Measurements from ENCODE around the gene AARS1.
A peak's percentile ranks its signal among the peaks of the same experiment; 100 is the strongest.
"Not testable (repeated sequence)": the region's sequence is repeated elsewhere in the genome, so short reads cannot be mapped to it uniquely, and the experiment has no call there.

AARS1 gene

GRCh38 chr16:70289229-70290094, at the start of gene AARS1:
Gene AARS1 (minus strand): TSS chr16:70289506. CDS start chr16:70282763, 6,743 bp downstream.
- peak; percentile 100 for DNase-seq
- TF ChIP-seq GATA1 (IDR thresholded peaks at IDR 0.05; ENCODE audit: low read depth, low read length): no peak
- peak; percentile 98 for TF ChIP-seq POLR2A (IDR thresholded peaks at IDR 0.05; ENCODE audit: low read length)

DNA sequence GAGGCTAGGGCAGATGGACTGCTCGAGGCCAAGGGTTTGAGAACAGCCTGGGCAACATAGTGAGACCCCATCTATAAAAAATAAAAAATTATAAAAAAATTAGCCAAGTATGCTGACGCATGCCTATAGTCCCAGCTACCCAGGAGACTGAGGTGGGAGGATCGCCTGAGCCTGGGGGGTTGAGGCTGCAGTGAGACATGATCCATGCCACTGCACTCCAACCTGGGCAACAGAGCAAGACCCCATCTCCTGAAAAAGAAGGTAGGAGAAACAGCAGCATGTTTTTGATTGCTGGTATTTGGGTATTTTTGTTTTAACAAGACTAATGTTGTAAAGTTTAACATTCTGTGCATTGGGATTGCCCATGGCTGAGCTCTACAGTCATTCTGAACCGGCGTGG, 48.5 kb upstream of the AARS1 start:
- no peak for DNase-seq
- TF ChIP-seq GATA1 (IDR thresholded peaks at IDR 0.05; ENCODE audit: low read depth, low read length) (no peak), POLR2A (IDR thresholded peaks at IDR 0.05; ENCODE audit: low read length) (no peak)

GRCh38 chr16:70332728-70333127, 43.4 kb upstream of the AARS1 start:
- DNase-seq: peak; percentile 13 to 14

- DNase-seq: peak; percentile 22 to 41
- TF ChIP-seq GATA1 (IDR thresholded peaks at IDR 0.05; ENCODE audit: low read depth, low read length) (no peak), POLR2A (IDR thresholded peaks at IDR 0.05; ENCODE audit: low read length) (no peak)
These were observed 42.5 kb upstream of the AARS1 start for GRCh38 chr16:70331588-70332358.

- no peak for DNase-seq
- TF ChIP-seq GATA1 (IDR thresholded peaks at IDR 0.05; ENCODE audit: low read depth, low read length) (no peak), POLR2A (IDR thresholded peaks at IDR 0.05; ENCODE audit: low read length) (no peak)
These were observed 41.8 kb upstream of the AARS1 start for GRCh38 chr16:70331091-70331490.

GRCh38 chr16:70324998-70325747, 35.9 kb upstream of the AARS1 start:
- TF ChIP-seq POLR2A (IDR thresholded peaks at IDR 0.05; ENCODE audit: low read length): no peak
- TF ChIP-seq GATA1 (IDR thresholded peaks at IDR 0.05; ENCODE audit: low read depth, low read length): no peak
- DNase-seq: no peak

DNA sequence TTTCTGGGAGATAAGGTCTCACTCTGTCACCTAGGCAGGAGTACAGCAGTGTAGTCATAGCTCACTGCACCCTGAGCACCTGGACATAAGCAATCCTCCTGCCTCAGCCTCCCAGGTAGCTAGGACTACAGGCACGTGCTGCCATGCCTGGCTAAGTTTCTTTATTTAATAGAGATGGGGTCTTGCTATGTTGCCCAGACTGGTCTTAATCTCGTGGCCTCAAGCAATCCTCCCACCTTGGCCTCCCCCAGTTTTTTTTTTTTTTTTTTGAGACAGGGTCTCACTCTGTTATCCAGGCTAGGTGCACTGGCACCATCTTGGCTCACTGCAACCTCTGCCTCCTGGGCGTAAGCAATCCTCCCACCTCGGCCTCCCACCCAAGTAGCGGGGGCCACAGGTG, 30.8 kb upstream of the AARS1 start:
- TF ChIP-seq POLR2A (IDR thresholded peaks at IDR 0.05; ENCODE audit: low read length): no peak
- TF ChIP-seq GATA1 (IDR thresholded peaks at IDR 0.05; ENCODE audit: low read depth, low read length): no peak
- DNase-seq: no peak

DNA sequence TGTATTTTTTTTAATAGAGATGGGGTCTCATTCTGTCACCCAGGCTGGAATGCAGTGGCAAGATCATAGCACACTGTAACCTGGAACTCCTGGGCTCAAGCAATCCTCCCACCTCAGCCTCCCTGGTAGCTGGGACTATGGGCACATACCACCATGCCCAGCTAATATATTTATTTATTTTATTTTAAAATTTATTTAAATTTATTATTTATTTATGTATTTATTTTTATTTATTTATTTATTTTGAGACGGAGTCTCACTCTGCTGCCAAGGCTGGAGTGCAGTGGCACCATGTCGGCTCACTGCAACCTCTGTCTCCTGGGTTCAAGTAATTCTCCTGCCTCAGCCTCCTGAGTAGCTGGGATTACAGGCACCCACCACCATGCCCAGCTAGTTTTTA, 18.4 kb upstream of the AARS1 start:
- DNase-seq: not testable (repeated sequence)

GRCh38 chr16:70306880-70307279, 17.6 kb upstream of the AARS1 start:
- TF ChIP-seq GATA1 (IDR thresholded peaks at IDR 0.05; ENCODE audit: low read depth, low read length) (no peak), POLR2A (IDR thresholded peaks at IDR 0.05; ENCODE audit: low read length) (no peak)
- DNase-seq: no peak

GRCh38 chr16:70304892-70305448, 15.7 kb upstream of the AARS1 start:
- no peak for DNase-seq
- TF ChIP-seq POLR2A (IDR thresholded peaks at IDR 0.05; ENCODE audit: low read length): no peak
- no peak for TF ChIP-seq GATA1 (IDR thresholded peaks at IDR 0.05; ENCODE audit: low read depth, low read length)

DNA sequence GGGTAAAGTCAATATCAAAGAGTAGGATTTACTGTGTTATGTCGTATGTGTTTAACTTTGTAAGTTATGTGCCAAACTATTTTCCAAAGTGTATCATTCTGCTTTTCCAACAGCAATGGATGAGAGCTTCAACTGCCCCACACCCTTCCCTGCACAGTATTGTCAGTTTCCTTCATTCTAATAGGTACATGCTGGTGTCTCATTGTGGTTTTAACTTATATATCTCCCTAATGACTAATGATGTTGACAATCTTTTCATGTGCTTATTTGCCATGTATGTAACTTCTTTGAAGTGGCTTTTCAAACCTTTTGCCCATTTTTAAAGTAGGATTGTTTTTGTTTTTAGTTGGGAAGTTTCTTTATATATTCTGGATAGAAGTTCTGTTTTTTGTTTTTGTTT, 13.4 kb upstream of the AARS1 start:
- no peak for DNase-seq
- no peak for TF ChIP-seq GATA1 (IDR thresholded peaks at IDR 0.05; ENCODE audit: low read depth, low read length)
- no peak for TF ChIP-seq POLR2A (IDR thresholded peaks at IDR 0.05; ENCODE audit: low read length)

DNA sequence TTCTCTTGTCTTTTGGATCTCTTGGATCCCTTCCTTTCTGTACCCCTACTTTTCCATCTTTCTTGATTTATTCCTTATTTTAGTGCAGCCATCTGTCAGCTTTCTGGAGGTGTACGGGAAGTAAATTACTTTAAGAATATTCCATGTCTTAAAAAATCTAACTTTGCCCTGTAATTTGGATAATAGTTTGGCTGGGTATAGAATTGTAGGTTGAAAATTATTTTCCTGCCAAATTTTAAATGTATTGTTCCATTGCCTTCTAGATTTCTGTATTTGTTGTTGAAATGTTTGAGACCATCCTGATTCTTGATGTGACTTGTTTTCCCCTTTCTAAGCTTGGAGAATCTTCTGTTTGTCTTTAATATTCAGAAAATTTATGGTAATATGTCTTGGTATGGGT, 11.8 kb upstream of the AARS1 start:
- no peak for TF ChIP-seq POLR2A (IDR thresholded peaks at IDR 0.05; ENCODE audit: low read length)
- TF ChIP-seq GATA1 (IDR thresholded peaks at IDR 0.05; ENCODE audit: low read depth, low read length): no peak

DNA sequence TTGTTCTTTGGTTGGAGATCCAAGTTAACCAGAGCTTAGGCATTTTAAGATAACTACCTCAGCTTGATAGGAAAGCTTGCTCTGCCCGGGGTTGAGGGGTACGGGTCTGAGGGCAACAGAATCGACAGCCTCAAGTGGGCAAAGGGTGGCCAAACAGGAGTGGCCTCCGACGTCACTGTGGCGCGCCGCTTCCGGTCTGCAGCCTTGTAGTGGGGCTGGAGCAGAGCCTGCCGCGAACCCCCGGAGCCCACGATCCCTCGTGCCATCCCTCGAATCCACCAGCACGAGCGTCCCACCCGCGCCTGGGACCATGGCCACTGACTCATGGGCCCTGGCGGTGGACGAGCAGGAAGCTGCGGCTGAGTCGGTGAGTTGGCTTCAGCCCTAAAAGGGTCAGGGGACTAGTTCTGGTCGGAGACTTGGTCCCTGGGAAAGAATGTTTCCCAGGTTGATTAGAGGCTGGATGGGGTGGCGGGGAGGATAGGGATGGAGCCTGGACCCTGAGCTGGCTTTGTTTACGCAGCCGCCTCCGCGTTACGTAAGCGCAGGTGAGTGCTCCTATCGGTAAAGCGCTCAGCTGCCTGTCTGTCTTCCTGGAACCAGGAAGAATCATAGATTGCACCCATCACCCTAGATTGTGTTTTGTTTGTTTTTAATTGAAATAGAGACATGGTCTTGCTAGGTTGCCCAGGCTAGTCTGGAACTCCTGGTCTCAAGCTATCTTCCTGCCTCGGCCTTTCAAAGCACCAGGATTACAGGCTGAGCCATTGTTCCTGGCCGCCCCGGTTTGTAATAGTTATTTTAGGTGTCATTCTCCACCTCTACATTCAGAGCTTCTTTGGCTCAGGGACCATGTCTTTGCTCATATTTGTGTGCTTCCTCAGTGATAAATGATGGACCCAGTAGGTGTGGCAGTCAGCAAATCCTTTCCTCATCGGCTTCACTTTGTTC, 10.0 kb upstream of the AARS1 start, which contains the start of gene DDX19B:
TSS of gene DDX19B (plus strand) at position 199 of the 951 bp plus-strand sequence. CDS start at position 311, 112 bp downstream.
- peak; percentile 75 to 77 for DNase-seq
- TF ChIP-seq GATA1 (IDR thresholded peaks at IDR 0.05; ENCODE audit: low read depth, low read length): no peak
- peak; percentile 82 for TF ChIP-seq POLR2A (IDR thresholded peaks at IDR 0.05; ENCODE audit: low read length)

More for the DNA sequence above, 11.8 kb upstream of the AARS1 start:
- no peak for DNase-seq
